Upper lobe of right lung (tissue), 1 donor: Measurements from ENCODE around the gene SLC46A1. TPM values are rescaled to one million over a fixed set of nuclear protein-coding genes. Genes with fewer than 3 reads are reported as not detected.
A peak's percentile ranks its signal among the peaks of the same experiment; 100 is the strongest.

Experiments
- ATAC-seq: fragments of 200-7000 bp; cut with Tn5 transposase; one replicate; pipeline ENCODE4 v1.9.1; 2020; ENCODE audit warnings: mild to moderate bottlenecking, moderate library complexity
- DNase-seq: peaks from one replicate; pipeline ENCODE4 v3.0.0-alpha.2; 2020
- H3K27ac ChIP-seq: fragments of 200-600 bp; one replicate; pipeline ENCODE4 v1.8.0; 2022
- H3K27me3 ChIP-seq: fragments of 200-600 bp; one replicate; pipeline ENCODE4 v1.8.0; 2022; ENCODE audit warnings: mild to moderate bottlenecking
- H3K36me3 ChIP-seq: fragments of 200-600 bp; one replicate; pipeline ENCODE4 v1.8.0; 2022
- H3K4me1 ChIP-seq: fragments of 200-600 bp; one replicate; pipeline ENCODE4 v1.8.0; 2022
- H3K4me3 ChIP-seq: fragments of 200-600 bp; one replicate; pipeline ENCODE4 v1.8.0; 2022; ENCODE audit warnings: mild to moderate bottlenecking
- H3K9me3 ChIP-seq: fragments of 200-600 bp; one replicate; pipeline ENCODE4 v1.8.0; 2022
- intact Hi-C: fragments of 100-400 bp; cut with DNase I; formaldehyde crosslinking; loops from one replicate; pipeline ENCODE4 v1.11.0; 2022
- total RNA-seq: library from RNA; stranded (reverse); fragmentation: NEBNext Ultra II Directional; extraction: Animal tissue kit (Norgen Biotek cat#: 25700); gene quantifications from one replicate; pipeline ENCODE4 v1.2.1, GENCODE V29; 2021
- TF ChIP-seq, protein P1 (sequence below): fragments of 200-600 bp; IDR thresholded peaks from one replicate; pipeline ENCODE4 v1.8.0; 2022; ENCODE audit warnings: antibody characterized with exemption
- donor health status: DM: no; HTN: yes; CAD: no; lungs with severe emphysema.

SLC46A1 gene
- total RNA-seq, 1 donor from 2014 or later, result 17.0 TPM

DNA sequence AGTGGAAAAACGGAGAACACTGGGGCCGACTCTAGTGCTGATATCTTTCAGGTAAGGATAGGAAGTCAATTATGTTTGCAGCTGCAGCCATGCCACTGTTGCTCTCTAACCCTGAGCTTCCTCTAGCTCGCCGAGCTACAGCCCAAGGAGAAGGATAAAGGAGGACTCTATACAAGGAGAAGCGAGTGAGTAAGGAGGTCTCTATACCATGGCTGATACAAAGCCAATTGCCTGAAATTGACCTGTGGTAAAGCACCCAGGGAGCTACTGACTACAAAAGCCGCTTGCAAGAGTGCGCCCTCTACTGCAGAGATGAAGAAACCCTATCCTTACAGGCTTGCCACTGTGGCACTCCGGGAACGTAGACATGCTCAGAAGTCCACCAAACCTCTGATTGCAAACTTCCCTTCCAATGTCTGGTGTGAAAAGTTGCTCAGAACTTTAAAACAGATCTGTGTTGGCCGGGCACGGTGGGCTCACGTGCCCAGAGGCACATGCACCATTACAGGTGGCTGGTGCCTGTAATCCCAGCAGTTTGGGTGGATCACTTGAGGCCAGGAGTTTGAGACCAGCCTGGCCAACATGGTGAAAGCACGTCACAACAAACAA, 10.8 kb upstream of the SLC46A1 start:
- Histone ChIP-seq H3K27ac (no peak overlapping the region), H3K4me3 (no peak overlapping the region), H3K27me3 (no peaks in the 10 kb centered on the region), H3K4me1 (no peaks in the 10 kb centered on the region), H3K9me3 (no peaks in the 10 kb centered on the region), H3K36me3 (no peaks in the 10 kb centered on the region)
- peak; percentile 95 for ATAC-seq
- intact Hi-C loops, result no loop called here
- TF ChIP-seq, protein P1, sequence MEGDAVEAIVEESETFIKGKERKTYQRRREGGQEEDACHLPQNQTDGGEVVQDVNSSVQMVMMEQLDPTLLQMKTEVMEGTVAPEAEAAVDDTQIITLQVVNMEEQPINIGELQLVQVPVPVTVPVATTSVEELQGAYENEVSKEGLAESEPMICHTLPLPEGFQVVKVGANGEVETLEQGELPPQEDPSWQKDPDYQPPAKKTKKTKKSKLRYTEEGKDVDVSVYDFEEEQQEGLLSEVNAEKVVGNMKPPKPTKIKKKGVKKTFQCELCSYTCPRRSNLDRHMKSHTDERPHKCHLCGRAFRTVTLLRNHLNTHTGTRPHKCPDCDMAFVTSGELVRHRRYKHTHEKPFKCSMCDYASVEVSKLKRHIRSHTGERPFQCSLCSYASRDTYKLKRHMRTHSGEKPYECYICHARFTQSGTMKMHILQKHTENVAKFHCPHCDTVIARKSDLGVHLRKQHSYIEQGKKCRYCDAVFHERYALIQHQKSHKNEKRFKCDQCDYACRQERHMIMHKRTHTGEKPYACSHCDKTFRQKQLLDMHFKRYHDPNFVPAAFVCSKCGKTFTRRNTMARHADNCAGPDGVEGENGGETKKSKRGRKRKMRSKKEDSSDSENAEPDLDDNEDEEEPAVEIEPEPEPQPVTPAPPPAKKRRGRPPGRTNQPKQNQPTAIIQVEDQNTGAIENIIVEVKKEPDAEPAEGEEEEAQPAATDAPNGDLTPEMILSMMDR, result peak; percentile 76
- DNase-seq, result no peak

DNA sequence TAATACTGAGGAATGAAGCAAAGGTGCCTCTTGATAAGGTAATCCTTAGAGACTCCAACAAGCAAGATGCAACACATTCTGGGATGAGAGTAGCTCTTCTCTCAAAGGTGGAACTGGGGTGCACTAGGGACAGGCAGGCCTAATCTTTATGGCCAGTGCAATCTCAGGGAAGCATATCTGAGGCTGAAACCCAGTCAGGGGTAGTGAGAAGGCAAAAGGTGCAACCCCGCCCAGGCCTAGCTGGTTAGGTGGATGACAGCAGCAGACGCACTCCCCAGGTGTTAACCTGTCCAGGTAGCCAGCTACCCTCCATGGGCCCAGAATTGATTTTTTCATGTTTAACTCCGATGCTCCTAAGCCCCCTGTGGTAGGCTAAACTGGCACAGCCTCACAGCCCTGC, 9.9 kb upstream of the SLC46A1 start:
- ATAC-seq, result no peak
- Histone ChIP-seq H3K27ac (no peak overlapping the region), H3K4me3 (no peak overlapping the region), H3K27me3 (no peaks in the 10 kb centered on the region), H3K36me3 (no peaks in the 10 kb centered on the region), H3K4me1 (no peaks in the 10 kb centered on the region), H3K9me3 (no peaks in the 10 kb centered on the region)
- no peak for DNase-seq
- intact Hi-C loops, result no loop called here
- TF ChIP-seq, protein P1, result no peak

DNA sequence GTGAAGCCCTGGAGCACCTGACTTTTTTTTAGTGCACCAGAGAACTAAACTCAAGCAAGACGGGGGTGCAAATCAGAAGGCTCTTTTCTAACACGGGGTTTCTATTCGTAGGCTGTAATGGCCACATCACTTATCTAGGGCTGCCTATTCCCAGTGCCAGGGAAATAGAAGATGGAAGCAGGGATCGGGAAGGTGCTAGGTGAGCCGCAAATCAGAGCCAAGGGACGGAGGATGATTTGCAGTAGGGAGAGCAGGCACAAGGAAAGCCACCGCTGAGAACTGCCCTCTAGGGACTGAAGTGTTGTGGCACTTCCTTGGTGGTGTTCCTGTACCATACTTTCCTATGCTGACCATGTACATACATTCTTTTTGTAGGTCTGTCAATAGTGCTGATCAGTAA, 7.8 kb upstream of the SLC46A1 start:
- TF ChIP-seq, protein P1, result no peak
- no peaks in the 10 kb centered on the region for H3K4me1 ChIP-seq
- H3K27me3 ChIP-seq, result no peaks in the 10 kb centered on the region
- no peak for DNase-seq
- no peak for ATAC-seq
- no peak overlapping the region for H3K27ac ChIP-seq
- no peaks in the 10 kb centered on the region for H3K36me3 ChIP-seq
- intact Hi-C loops, result no loop called here
- H3K4me3 ChIP-seq, result no peak overlapping the region
- no peaks in the 10 kb centered on the region for H3K9me3 ChIP-seq

DNA sequence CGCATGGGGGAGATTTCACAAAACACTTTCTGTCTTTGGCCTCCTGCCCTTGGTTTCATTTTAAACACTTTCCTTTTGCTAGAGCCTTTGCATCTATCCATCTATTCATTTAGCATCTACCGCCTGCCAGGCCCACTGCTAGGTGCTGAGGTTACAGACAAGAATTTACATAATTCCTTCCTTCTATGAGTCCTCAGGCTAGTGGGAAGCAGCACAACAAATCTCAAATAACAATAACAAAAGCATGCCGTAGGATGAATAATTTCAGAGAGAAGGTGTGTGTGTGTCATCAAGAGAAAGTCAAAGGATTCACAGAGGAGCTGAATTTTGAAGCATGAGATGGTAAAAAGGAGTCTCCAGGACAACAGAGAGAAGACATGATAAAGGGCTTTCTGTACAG, 6.1 kb upstream of the SLC46A1 start:
- Histone ChIP-seq H3K27ac (no peak overlapping the region), H3K36me3 (no peaks in the 10 kb centered on the region), H3K9me3 (no peaks in the 10 kb centered on the region), H3K4me1 (no peaks in the 10 kb centered on the region), H3K4me3 (no peak overlapping the region), H3K27me3 (no peaks in the 10 kb centered on the region)
- TF ChIP-seq, protein P1, result no peak
- ATAC-seq, result no peak
- intact Hi-C loops, result no loop called here
- no peak for DNase-seq

DNA sequence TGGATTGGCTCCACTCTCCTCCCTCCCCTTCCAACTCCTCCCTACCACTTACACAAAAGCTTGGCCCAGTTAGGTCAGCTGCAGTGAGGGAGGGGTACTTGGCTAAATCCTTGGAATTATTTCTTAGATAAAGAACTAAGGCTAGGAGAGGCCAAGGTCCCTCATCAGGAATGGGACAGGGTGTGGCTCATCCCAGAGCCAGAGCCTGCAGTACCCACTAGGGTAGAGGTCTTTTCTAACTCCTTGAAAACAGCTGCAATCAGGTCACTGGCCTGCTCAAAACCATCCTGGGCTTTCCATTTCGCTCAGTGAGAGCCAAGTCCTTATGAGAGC, 1.9 kb upstream of the SLC46A1 start:
- peaks cover 14% of the 10 kb centered on the region for H3K4me1 ChIP-seq
- H3K27me3 ChIP-seq, result no peaks in the 10 kb centered on the region
- no peak overlapping the region for H3K27ac ChIP-seq
- H3K4me3 ChIP-seq, result no peak overlapping the region
- TF ChIP-seq, protein P1, result no peak
- DNase-seq, result no peak
- H3K36me3 ChIP-seq, result no peaks in the 10 kb centered on the region
- intact Hi-C loops, result no loop called here
- H3K9me3 ChIP-seq, result no peaks in the 10 kb centered on the region
- ATAC-seq, result no peak
